GM21447 (cell line): ENCODE data around the gene AFF1.

Source experiments
- ATAC-seq: cut with Tn5 transposase; IDR thresholded peaks from one replicate; pipeline ENCODE4 v1.9.1; 2021; ENCODE audit not compliant: unreplicated experiment

The AFF1 gene

DNA sequence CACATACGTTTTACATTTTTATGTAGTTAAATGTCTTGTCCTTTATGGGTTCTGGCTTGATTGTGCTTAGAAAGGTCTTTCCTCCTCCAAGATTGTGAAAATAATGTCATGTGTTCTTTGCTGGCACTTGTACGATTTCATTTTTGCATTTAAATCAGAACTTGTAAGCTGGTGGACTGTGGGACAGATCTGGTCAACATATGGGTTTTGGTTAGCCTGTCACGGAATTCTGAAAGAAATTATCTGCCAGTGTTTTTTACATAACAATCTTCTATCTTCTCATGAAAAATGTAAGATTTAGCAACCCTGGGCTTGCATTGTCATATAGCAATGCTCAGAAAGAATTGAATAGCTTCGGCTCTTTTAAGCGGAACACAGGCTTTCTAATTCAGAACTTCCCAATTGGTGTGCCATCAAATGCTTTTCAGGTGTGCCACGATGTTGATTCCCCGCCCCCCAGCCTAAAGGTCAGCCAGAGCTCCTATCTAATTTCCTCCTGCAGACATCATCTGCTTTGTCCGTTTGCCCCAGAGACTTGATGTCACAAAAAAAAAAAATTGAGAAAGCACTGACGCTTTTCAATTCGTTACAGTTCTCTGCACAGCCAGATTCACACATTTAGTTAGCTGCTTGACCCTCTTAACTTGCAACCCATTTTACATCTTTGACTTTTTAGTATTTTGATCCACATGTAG is 16.2 kb downstream of the AFF1 start:
- ATAC-seq: no peak

- no peak for ATAC-seq
These were observed 21.2 kb downstream of the AFF1 start for GRCh38 chr4:86955888-86956451.

GRCh38 chr4:86957215-86957614 is 22.4 kb downstream of the AFF1 start:
- peak; percentile 40 for ATAC-seq

DNA sequence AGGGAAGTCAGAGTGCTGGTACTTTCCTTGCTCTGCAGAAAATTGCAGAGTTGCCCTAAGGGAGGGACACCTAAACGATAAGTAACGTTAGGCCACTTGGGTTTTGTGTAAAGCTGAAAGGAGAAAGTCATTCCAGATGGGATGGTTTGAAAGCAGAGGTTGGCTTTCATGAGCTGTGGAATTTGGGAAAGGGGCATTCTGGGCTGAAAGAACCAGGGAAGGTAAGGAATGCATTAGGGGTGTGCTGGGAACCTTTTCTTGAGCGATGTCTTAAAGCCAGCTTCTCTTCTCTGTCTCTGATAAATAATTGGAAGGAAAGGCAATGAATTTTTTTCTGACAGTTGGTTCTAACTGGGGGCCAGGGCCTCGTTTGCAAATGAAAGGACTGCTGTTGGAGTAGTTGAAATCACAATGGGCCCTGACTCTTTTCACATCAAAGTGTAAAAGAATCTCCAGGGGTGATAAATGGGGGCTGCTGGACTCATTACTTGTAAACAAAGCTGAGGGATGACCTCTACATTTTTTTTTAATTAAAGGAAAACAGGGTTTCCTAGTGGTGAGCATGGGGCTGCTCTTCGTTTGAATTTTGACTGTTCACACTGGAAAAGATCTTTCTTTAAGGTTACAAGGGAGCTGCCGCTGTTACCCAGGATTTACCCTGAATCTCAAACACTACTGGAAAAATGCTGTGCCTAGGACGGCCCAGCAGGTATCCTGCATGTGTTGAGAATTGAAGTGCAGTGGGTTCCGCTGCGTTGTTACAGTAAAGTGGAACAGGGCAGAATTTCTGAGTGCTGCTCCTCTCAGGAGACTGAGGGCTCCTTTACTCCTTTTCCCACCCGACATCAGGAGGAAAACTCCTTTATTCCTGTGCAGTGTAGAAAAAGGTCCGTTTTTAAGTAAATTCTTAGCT is 25.0 kb downstream of the AFF1 start:
- no peak for ATAC-seq

GRCh38 chr4:86960557-86960961 is 25.7 kb downstream of the AFF1 start:
- no peak for ATAC-seq

DNA sequence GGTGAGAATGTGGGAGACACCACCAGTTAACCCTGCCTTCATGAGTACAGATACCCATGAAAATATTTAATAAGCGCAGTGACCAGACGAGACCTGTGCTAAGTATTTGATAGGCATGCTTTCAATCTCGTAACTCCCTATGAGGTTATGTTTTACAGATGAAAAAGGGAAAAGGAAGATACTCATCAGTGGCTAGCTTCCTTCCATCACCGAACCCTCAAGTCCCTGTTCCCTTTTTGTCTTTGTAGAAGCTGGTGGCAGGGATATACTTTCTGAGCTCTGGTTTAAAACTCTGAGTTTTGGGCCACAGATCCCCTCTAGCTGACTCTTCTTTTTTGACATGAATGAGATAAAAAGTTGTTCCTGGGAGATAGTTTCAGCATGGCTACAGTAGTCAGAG is 26.3 kb downstream of the AFF1 start:
- peak; percentile 20 for ATAC-seq

DNA sequence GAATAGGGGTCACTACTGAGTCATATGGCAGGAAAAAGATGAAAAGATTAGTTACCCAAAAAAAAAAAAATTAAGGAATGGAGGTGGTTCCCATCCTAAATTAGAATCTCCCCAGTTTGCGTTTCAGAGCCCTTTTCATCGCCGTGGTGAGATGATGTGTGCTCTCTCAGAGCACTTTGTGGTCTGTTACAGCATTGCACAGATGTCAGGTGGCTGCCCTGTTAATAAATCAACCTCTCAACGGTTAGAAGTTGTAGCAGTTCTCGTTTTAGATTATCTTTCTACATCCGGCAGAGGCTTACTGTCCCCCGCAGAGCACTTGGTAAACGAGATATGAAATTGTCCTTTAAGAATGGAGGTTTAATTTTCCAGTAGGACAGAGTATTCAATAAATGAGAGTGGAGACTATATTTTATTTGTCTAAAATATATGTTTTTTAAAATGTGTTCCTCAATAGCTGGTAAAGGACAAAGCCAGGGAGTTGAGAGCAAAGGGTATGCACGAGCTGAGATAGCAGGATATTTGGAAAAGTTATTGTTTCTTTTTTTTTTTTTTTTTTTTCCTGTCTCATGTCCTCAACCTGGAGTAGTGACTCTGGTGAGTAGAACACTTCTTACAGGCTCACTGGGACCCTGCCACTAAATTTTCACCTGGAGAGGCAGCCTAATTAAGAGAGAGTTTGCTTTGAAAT is 26.9 kb downstream of the AFF1 start:
- ATAC-seq: peak; percentile 79

- ATAC-seq: no peak
These were observed 28.9 kb downstream of the AFF1 start for GRCh38 chr4:86963697-86964096.

- ATAC-seq: peak; percentile 43
These were observed 30.5 kb downstream of the AFF1 start for GRCh38 chr4:86965019-86965976.

DNA sequence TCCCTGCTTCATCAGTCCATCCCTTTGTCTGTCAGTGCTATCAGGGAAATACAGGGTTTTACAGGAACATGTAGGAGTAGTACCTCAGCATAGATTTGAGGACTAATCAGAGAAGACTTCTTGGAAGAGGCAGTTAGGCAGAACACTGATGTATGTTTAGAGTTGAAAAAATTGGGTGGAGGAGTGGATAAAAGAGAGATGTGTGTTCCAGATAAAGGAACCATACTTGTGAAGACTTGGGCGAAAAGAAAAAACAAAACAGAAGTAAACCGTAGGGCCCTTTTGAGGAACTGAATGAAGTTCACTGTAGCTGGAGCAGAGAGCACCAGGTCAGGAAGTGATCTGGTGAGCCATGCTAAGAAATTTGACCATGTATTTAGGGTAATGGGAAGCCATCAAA is 32.3 kb downstream of the AFF1 start:
- no peak for ATAC-seq

DNA sequence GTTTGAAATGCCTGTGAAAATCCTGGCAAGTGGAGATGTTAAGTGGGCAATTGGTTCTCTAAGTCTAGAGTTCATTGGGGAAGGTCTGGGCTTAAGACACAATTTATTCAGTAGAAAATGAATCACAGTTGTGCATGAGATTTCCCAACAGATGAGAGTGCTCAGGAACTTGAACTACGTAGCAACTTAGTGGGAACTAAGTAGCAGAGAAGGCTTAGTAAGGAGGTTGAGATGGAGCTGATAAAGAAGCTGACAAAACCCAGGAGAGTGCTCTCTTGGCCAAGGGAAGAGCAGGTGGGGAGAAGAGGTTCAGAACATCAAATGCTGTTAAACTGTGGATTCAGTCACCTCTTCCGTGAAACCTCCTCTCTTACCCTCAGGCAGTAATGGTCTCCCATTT is 33.0 kb downstream of the AFF1 start:
- no peak for ATAC-seq

DNA sequence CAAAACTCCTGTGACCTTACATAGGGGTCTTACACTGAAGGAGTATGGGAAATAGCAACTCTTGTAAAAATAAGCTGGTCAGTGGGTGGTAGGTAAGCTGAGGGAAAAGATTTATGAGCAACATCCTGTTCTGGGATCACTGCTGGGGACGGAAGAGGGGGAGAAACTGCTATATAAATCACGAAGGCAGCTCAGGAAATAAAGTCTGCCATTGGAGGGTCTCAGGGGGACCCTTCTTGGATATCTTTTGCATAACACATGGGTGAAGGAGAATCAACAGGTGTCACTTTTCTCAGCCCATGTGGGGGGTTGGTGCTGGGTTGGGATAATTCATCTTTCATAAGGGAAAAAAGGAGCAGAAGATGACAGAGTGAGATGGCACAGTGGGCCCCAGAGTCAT is 33.7 kb downstream of the AFF1 start:
- ATAC-seq: no peak

- ATAC-seq: no peak
These were observed 35.9 kb downstream of the AFF1 start for GRCh38 chr4:86970447-86971354.

GRCh38 chr4:86971355-86971683 is 36.5 kb downstream of the AFF1 start:
- no peak for ATAC-seq

GRCh38 chr4:86972997-86973396 is 38.2 kb downstream of the AFF1 start:
- no peak for ATAC-seq

GRCh38 chr4:86973668-86974067 is 38.9 kb downstream of the AFF1 start:
- no peak for ATAC-seq

DNA sequence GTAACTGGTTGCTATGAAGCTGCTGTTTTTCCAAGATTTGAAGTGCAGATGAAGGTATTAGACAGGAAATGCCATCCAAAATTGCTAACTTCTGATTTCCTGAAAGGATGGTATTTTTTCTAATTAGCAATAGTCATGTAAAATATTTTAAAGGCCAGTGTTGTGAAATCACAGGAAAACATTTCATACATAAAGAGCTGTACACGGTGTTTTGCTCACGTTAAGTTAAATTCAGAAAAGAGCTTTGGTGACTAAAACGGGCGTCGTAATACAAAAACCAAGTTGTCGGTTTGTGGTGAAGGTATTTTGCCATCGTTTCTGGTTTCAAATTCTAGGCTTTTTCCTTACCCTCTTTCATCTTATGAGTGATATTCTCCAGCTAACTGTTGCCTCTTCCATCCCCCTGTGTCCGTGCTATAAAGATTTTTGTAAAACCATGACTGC is 39.8 kb downstream of the AFF1 start:
- no peak for ATAC-seq

- ATAC-seq: no peak
These were observed 41.1 kb downstream of the AFF1 start for GRCh38 chr4:86975927-86976326.

- ATAC-seq: no peak
These were observed 42.1 kb downstream of the AFF1 start for GRCh38 chr4:86976801-86977485.
